ENCODE measurements around the gene ALX4. TPM values are rescaled to one million over a fixed set of nuclear protein-coding genes. Genes with fewer than 3 reads are reported as not detected.

The ALX4 gene
- total and polyA plus RNA-seq, 2 experiments from 2014 or later = not detected

GRCh38 chr11:44346983-44347382, 37.0 kb upstream of the ALX4 start:
- DNase-seq (ENCODE audit: low spot score) (no peak), ATAC-seq (no peak)
- H3K4me3 Mint-ChIP-seq = no peak overlapping the region
- Histone ChIP-seq H3K4me1 (ENCODE audit: insufficient read depth) (no peaks in the 10 kb centered on the region), H3K9me2 (ENCODE audit: insufficient read depth) (no peaks in the 10 kb centered on the region), H3K4me3 (no peak overlapping the region), H3K27ac (ENCODE audit: low read depth) (no peak overlapping the region), H3K4me2 (no peak overlapping the region), H3K27me3 (ENCODE audit: insufficient read depth) (no peaks in the 10 kb centered on the region), H3K36me3 (ENCODE audit: insufficient read depth) (no peaks in the 10 kb centered on the region), H3F3A (replicated peaks; ENCODE audit: low read depth) (no peaks in the 10 kb centered on the region), H3K79me2 (replicated peaks; ENCODE audit: insufficient read depth) (no peaks in the 10 kb centered on the region), H4K20me1 (replicated peaks; ENCODE audit: insufficient read depth) (no peaks in the 10 kb centered on the region), H2AFZ (no peak overlapping the region)
- H3K27me3 Mint-ChIP-seq (ENCODE audit: insufficient read depth, low read depth, poor library complexity) = peaks cover 7% of the 10 kb centered on the region
- H3K4me1 Mint-ChIP-seq = peaks cover 12% of the 10 kb centered on the region
- no peak for TF ChIP-seq NANOG (IDR thresholded peaks at IDR 0.05; ENCODE audit: borderline replicate concordance)
- H3K9me3 Mint-ChIP-seq = no peaks in the 10 kb centered on the region
- no peak overlapping the region for H3K27ac Mint-ChIP-seq
- H3K36me3 Mint-ChIP-seq (ENCODE audit: low read depth) = no peaks in the 10 kb centered on the region

- no peak overlapping the region for H3K27ac Mint-ChIP-seq
- H3K4me1 Mint-ChIP-seq = peaks cover 12% of the 10 kb centered on the region
- no peak for ATAC-seq
- no peak overlapping the region for H3K4me2 ChIP-seq
- no peak overlapping the region for H3K4me3 ChIP-seq
- H2AFZ ChIP-seq = no peak overlapping the region
- H3F3A ChIP-seq (replicated peaks; ENCODE audit: low read depth) = no peaks in the 10 kb centered on the region
- no peaks in the 10 kb centered on the region for H3K9me3 Mint-ChIP-seq
- H3K27me3 Mint-ChIP-seq (ENCODE audit: insufficient read depth, low read depth, poor library complexity) = peaks cover 7% of the 10 kb centered on the region
- no peaks in the 10 kb centered on the region for H3K27me3 ChIP-seq (ENCODE audit: insufficient read depth)
- no peak for DNase-seq (ENCODE audit: low spot score)
- H3K4me3 Mint-ChIP-seq = no peak overlapping the region
- H3K36me3 Mint-ChIP-seq (ENCODE audit: low read depth) = no peaks in the 10 kb centered on the region
- H3K4me1 ChIP-seq (ENCODE audit: insufficient read depth) = no peaks in the 10 kb centered on the region
- H3K79me2 ChIP-seq (replicated peaks; ENCODE audit: insufficient read depth) = no peaks in the 10 kb centered on the region
- H4K20me1 ChIP-seq (replicated peaks; ENCODE audit: insufficient read depth) = no peaks in the 10 kb centered on the region
- H3K9me2 ChIP-seq (ENCODE audit: insufficient read depth) = no peaks in the 10 kb centered on the region
- H3K36me3 ChIP-seq (ENCODE audit: insufficient read depth) = no peaks in the 10 kb centered on the region
- H3K27ac ChIP-seq (ENCODE audit: low read depth) = no peak overlapping the region
- TF ChIP-seq ZNF331 (CRISPR knock-in tag; IDR thresholded peaks at IDR 0.05; ENCODE audit: low read depth) = no peak
- no peak for TF ChIP-seq CREB1 (CRISPR knock-in tag; IDR thresholded peaks at IDR 0.05; ENCODE audit: low read depth)
- TF ChIP-seq REST (IDR thresholded peaks at IDR 0.05; ENCODE audit: unreplicated experiment) = no peak
- no peak for TF ChIP-seq ZNF462 (CRISPR knock-in tag; IDR thresholded peaks at IDR 0.05)
- no peak for TF ChIP-seq EZH2phosphoT487 (IDR thresholded peaks at IDR 0.05; ENCODE audit: unreplicated experiment)
- no peak for TF ChIP-seq ETS1 (IDR thresholded peaks at IDR 0.05)
- TF ChIP-seq ZNF114 (CRISPR knock-in tag; IDR thresholded peaks at IDR 0.05) = no peak
- TF ChIP-seq CTCF (conservative IDR thresholded peaks at IDR 0.05; ENCODE audit: low read depth in 2 of 2) = no peak
- no peak for TF ChIP-seq EZH2 (IDR thresholded peaks at IDR 0.05; ENCODE audit: low read depth, unreplicated experiment)
Measured at GRCh38 chr11:44345781-44346180, 35.8 kb upstream of the ALX4 start.

Measured in GM23338 (cell line).